GM21381 (cell line): ENCODE data around the gene FILIP1L.

Experiments
- ATAC-seq: cut with Tn5 transposase; IDR thresholded peaks from one replicate; pipeline ENCODE4 v1.9.1; 2021; ENCODE audit warnings: mild to moderate bottlenecking, moderate library complexity; ENCODE audit not compliant: unreplicated experiment

Gene FILIP1L

DNA sequence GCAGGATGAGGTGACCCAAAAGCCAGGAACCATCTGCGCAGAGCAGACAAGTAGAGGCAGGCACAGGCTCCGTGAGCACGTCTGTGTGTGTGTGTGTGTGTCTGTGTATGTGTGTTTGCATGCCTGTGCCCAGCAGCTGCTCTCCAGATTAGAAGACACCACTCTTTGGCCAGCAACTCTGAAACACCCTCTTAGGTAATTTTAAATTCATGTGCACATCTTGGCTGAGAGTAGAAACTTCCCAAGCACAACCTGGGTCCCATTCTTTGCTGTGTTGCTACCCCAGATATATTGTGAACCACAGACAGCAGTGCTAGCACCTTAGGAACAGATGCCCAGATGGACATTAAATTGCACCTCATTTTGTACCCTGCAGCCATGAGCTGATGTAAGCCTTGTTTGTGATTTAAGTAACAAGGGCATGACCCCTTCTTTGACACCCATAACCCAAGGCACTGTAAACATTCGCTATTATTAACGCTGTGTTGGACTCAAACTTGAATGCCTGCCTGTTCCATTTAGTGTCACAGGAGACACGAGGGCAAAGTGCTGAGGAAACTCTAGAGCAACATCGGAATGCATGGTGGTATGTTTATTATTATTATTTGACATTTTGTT, at the start of gene FILIP1L:
Gene FILIP1L, minus strand, starts transcription at position 89 of the 618 bp plus-strand sequence.
- ATAC-seq, result no peak

GRCh38 chr3:100163787-100164186, 49.5 kb upstream of the FILIP1L start:
- no peak for ATAC-seq

DNA sequence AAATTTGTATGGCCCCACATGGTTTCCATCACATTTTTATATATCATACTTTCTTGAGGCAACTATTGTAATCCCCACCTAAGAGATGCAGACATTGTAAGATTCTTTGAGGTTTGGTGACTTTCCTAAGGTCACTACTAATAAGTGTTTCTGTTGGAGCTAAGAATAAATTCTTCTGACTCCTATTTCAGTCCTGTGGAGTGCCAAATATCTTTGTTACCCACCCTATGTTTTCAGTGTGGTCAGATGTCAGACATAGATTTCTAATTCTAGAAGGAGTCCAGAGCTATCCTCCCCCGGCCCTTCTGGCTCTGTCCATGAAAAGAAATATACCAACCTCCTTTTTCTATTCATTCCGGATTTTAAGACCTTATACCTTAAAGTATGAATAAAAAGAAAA, 46.2 kb upstream of the FILIP1L start:
- ATAC-seq, result no peak

GRCh38 chr3:100159331-100160153, 45.2 kb upstream of the FILIP1L start:
- ATAC-seq, result no peak

GRCh38 chr3:100158918-100159330, 44.6 kb upstream of the FILIP1L start:
- no peak for ATAC-seq

- ATAC-seq, result no peak
Observed at GRCh38 chr3:100157685-100158084, 43.4 kb upstream of the FILIP1L start.

DNA sequence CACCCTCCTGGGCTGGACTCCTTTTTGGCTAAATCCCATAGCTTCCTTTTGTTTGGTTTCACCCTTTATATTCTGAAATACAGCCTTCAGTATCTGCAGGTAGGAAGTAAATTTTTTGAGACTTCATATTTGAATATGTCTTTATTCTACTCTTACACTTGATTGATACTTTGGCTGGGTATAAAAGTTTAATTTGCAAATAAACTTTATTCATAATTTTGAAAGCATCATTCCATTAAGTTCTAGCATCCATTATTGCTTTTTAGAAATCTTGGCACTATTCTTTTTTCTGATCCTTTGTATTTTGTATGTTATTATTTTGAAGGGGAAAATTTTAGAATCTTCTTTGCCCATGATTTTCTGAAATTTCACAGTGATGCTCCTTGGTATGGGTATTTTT, 41.3 kb upstream of the FILIP1L start:
- no peak for ATAC-seq

DNA sequence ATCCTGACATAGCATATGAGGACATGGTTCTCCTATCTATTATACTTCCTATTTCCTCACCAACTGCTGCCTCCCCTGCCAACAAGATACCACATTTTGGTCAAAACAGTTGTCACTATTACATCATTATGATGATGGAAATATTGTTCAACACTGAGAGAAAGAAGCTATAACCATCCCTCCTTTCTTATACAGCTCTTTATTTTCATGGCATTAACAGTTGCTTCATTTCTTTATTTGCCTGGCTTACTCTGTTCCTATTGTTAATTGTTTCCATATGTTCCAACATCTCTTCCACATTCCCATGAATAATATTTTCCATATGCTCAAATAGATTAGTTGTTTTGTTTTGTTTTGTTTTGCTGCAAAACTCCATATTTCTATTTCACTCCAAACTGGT, 40.8 kb upstream of the FILIP1L start:
- ATAC-seq, result no peak

DNA sequence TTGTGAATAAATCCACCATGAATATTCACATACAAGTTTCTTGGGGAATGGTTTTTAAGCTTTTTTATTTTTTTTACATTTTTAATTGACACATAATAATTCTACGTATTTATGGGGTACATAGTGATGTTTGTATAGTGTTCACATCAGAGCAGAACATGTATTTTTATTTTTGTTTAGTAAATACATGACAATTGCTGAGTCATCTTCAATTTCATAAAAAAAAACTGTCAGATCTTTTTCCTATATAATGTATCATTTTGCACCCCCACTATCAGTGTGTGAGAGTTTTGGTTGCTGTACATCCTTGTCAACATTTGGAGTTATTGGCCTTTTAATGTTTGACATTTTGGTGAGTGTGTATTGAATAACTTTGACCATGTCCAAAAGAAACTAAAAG, 39.9 kb upstream of the FILIP1L start:
- no peak for ATAC-seq

GRCh38 chr3:100151024-100151707, 36.9 kb upstream of the FILIP1L start:
- no peak for ATAC-seq

DNA sequence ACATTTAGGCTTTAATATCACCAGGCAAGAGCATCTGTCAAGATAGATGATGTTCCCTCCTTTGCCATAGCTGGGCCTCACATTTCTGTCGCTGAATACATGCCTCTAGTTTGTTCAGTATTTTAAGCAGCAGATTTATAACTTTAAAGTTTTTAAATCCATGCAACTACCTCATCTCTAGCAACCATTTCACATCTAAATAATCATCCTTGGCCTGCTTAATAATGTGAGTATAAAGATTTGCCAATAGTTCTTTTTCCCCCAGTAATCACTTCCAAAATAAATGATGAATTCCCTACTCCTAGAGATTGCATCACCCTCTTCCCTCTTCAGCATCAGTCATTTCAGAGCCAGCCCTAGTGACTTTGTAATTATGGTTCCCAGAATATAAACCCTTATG, 36.2 kb upstream of the FILIP1L start:
- no peak for ATAC-seq

- no peak for ATAC-seq
Observed at GRCh38 chr3:100149713-100150415, 35.6 kb upstream of the FILIP1L start.

DNA sequence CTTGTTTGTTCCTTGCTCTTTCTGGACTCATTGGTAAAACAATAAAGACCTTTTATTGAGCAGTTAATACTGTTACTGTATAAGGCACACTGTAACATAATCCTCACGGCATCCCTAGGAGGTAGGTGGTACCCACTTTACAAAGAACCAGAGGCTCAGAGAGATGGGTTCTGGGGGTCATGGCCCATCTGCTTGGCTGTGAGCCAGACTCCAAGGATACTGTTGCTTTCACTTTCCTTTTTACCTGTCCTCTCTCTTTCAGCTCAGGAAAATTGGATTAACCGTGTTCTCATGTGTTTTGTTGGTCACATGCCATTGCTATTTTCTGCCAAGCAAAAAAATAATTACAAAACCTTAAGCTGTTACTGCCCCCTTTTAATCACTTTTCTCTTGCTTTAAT, 34.8 kb upstream of the FILIP1L start:
- ATAC-seq, result no peak

GRCh38 chr3:100144255-100144866, 30.1 kb upstream of the FILIP1L start:
- no peak for ATAC-seq

DNA sequence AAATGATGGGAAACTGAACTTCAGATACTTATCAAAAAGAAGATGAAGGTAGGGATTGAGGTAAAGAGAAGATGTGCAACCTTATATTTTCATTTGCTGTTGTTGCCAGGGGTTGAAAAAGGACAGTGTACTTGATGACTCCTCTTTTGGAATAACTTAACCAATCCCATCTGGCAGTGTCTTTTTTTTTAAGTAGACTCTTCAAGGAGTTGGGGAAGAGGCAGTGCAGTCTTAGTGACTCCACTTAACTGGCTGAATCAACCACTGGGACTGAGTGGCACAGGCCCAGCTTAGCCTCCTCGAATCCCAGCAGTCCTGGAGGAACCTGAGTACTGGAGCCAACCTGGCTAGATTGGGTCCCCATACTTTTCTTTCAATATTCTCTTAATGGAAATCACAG, 27.3 kb upstream of the FILIP1L start:
- no peak for ATAC-seq

DNA sequence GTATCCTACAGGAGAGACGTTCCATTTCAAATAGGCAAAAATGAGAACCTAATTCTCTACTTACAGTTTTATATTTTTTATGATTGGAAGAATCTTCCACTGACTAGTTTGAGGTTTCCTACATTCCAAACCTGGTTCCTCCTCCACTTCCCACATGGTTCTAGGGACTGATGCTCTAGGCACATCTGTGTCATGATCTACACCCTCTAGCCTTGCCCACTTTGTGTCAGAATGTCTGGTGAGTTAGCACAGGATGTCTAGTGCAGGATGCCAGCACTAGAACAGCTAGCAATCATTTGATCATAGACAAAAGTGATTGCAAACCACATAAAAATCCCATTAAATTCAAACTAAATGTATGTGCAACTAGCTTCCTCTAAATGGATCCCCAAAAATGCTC, 26.7 kb upstream of the FILIP1L start:
- ATAC-seq, result no peak

GRCh38 chr3:100136921-100137320, 22.6 kb upstream of the FILIP1L start:
- no peak for ATAC-seq

DNA sequence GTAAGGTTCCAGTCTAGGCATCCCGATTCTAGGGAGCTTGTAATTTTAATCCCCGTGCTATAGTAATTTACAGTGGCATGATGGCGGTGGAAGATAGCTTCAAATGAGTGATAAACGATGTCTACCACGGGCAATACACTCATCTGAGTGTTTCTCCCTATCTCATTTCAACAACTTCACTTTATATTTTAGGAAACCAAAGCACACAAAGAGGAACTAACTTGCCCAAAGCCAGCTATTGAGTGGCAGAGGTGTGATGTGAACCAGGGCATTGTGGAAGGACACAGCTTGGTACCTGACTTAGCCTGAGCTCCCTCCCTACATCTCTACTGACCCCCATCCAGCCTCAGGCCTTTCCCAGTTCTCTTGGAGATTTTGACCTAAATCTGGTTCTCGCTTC, 16.9 kb upstream of the FILIP1L start:
- ATAC-seq, result no peak

GRCh38 chr3:100129941-100130340, 15.6 kb upstream of the FILIP1L start:
- ATAC-seq, result no peak

DNA sequence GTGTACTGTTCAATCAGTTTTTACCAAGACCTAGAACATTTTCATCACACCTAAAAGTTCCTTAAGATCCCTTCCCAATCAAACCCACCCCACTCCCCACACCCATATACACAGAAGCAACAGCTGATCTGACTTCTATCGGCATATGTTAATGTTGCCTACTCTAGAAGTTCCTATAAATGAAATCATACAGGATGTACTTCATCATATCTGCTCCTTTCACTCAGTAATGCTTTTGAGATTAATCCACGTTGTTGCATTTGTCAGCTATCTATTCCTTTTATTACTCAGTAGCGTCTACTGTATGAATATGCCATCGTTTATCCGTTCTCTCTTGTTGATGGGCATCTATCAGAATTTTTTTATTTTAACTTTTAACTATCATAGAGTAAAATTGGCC, 14.3 kb upstream of the FILIP1L start:
- no peak for ATAC-seq

GRCh38 chr3:100127792-100128191, 13.5 kb upstream of the FILIP1L start:
- no peak for ATAC-seq
